ENCODE measurements around the gene POP4.

DNA sequence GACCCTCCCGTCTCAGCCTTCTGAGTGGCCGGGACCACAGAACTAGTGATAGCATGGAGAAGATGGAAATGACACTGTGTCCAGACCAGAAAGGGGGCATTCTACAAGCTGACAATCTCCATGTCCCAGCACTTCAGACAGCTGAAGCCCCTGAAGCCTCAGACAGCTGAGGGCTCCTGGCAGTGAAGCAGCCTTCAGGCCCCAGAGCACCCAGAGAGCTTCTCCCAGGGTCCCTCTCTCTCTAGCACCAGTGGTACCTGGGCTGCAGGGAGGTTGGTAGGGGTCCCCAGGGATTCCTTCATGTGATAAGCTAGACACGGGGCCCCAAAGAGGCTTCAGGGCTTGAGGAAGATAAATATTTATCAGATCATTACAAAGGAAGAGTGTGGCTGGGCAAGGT is 7.6 kb upstream of the POP4 start:
- no peak for TF ChIP-seq CTCF (IDR thresholded peaks at IDR 0.05; ENCODE audit: insufficient read depth, low read depth, low read length)
- TF ChIP-seq EZH2 (IDR thresholded peaks at IDR 0.05; ENCODE audit: insufficient read depth, low read length), result no peak
